ENCODE measurements around the gene SLC35A5.

SLC35A5 gene

GRCh38 chr3:112569265-112569664 is 7.4 kb downstream of the SLC35A5 start:
- DNase-seq (ENCODE audit: low read depth in 2 of 2) = no peak

GRCh38 chr3:112572701-112573100 is 10.9 kb downstream of the SLC35A5 start:
- no peak for DNase-seq (ENCODE audit: low read depth in 2 of 2)

- DNase-seq (ENCODE audit: low read depth in 2 of 2) = no peak
These were observed 17.4 kb downstream of the SLC35A5 start for GRCh38 chr3:112579232-112579631.

GRCh38 chr3:112579697-112580096 is 17.9 kb downstream of the SLC35A5 start:
- DNase-seq (ENCODE audit: low read depth in 2 of 2) = no peak

- DNase-seq (ENCODE audit: low read depth in 2 of 2) = no peak
These were observed 20.5 kb downstream of the SLC35A5 start for GRCh38 chr3:112582244-112582874.

GRCh38 chr3:112583105-112583504 is 21.3 kb downstream of the SLC35A5 start:
- no peak for DNase-seq (ENCODE audit: low read depth in 2 of 2)

GRCh38 chr3:112585782-112586181 is 23.9 kb downstream of the SLC35A5 start:
- DNase-seq (ENCODE audit: low read depth in 2 of 2) = no peak

- DNase-seq (ENCODE audit: low read depth in 2 of 2) = no peak
These were observed 25.5 kb downstream of the SLC35A5 start for GRCh38 chr3:112587336-112587735.

- no peak for DNase-seq (ENCODE audit: low read depth in 2 of 2)
These were observed 31.4 kb downstream of the SLC35A5 start for GRCh38 chr3:112593258-112593657.

GRCh38 chr3:112594856-112595255 is 33.0 kb downstream of the SLC35A5 start:
- no peak for DNase-seq (ENCODE audit: low read depth in 2 of 2)

GRCh38 chr3:112597945-112598344 is 36.1 kb downstream of the SLC35A5 start:
- DNase-seq (ENCODE audit: low read depth in 2 of 2) = no peak

GRCh38 chr3:112598731-112599130 is 36.9 kb downstream of the SLC35A5 start:
- DNase-seq (ENCODE audit: low read depth in 2 of 2) = no peak

GRCh38 chr3:112602217-112602838 is 40.5 kb downstream of the SLC35A5 start:
- no peak for DNase-seq (ENCODE audit: low read depth in 2 of 2)

- DNase-seq (ENCODE audit: low read depth in 2 of 2) = no peak
These were observed 42.7 kb downstream of the SLC35A5 start for GRCh38 chr3:112604536-112604935.

GRCh38 chr3:112605285-112605684 is 43.4 kb downstream of the SLC35A5 start:
- no peak for DNase-seq (ENCODE audit: low read depth in 2 of 2)

- DNase-seq (ENCODE audit: low read depth in 2 of 2) = no peak
These were observed 44.3 kb downstream of the SLC35A5 start for GRCh38 chr3:112606098-112606497.

- DNase-seq (ENCODE audit: low read depth in 2 of 2) = no peak
These were observed 46.0 kb downstream of the SLC35A5 start for GRCh38 chr3:112607863-112608262.

- DNase-seq (ENCODE audit: low read depth in 2 of 2) = no peak
These were observed 48.3 kb downstream of the SLC35A5 start for GRCh38 chr3:112610121-112610520.

- DNase-seq (ENCODE audit: low read depth in 2 of 2) = no peak
These were observed 50.1 kb downstream of the SLC35A5 start for GRCh38 chr3:112611752-112612515.

- no peak for DNase-seq (ENCODE audit: low read depth in 2 of 2)
These were observed 54.3 kb downstream of the SLC35A5 start for GRCh38 chr3:112615989-112616731.

- DNase-seq (ENCODE audit: low read depth in 2 of 2) = no peak
These were observed 55.4 kb downstream of the SLC35A5 start for GRCh38 chr3:112617285-112617684.

- no peak for DNase-seq (ENCODE audit: low read depth in 2 of 2)
These were observed 57.5 kb downstream of the SLC35A5 start for GRCh38 chr3:112619295-112619694.
